Adipocyte (in vitro differentiated cells): ENCODE results near the gene TFEB.

Experiments
- DNase-seq: peaks from one replicate; pipeline ENCODE4 v3.0.0-alpha.2; 2015; ENCODE audit warnings: low read depth
- H3K27me3 ChIP-seq: replicated peaks from 2 replicates; pipeline ENCODE4 v1.7.0; 2013; ENCODE audit warnings: mild to moderate bottlenecking, low read length, moderate library complexity; ENCODE audit not compliant: control insufficient read depth, insufficient read depth
- H3K36me3 ChIP-seq: 2 replicates; pipeline ENCODE4 v1.7.0; 2013; ENCODE audit warnings: low read length, mild to moderate bottlenecking, moderate library complexity; ENCODE audit not compliant: control insufficient read depth, insufficient read depth, severe bottlenecking
- H3K4me1 ChIP-seq: 2 replicates; pipeline ENCODE4 v1.7.0; 2013; ENCODE audit warnings: mild to moderate bottlenecking, low read length, moderate library complexity; ENCODE audit not compliant: control insufficient read depth, insufficient read depth
- H3K4me3 ChIP-seq: 2 replicates; pipeline ENCODE4 v1.7.0; 2013; ENCODE audit warnings: mild to moderate bottlenecking, low read length, moderate library complexity
- H3K9ac ChIP-seq: 2 replicates; pipeline ENCODE4 v1.7.0; 2013; ENCODE audit warnings: mild to moderate bottlenecking, low read length, moderate library complexity
- H3K9me3 ChIP-seq: 2 replicates; pipeline ENCODE4 v1.7.0; 2013; ENCODE audit warnings: mild to moderate bottlenecking, low read length, moderate library complexity; ENCODE audit not compliant: control insufficient read depth

Gene TFEB

DNA sequence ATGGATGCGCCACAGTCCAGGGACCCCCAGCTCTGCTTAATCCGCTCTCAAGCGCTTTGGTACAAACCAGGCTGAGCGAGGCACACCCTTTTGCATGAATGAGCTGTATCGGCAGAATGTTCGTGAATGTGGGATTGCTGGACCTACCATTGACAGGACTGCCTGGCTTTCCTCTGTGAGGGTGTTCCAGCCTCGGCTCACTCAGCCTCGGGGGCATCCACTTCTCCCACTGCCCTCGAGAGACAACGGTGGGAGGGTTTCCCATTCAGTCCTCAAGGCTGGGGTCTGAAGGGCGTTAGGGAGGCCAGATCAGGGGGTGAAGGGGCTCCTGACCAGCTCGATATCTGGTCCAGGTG lies 79.8 kb downstream of the TFEB start:
- no peak overlapping the region for H3K9ac ChIP-seq
- no peaks in the 10 kb centered on the region for H3K9me3 ChIP-seq
- H3K27me3 ChIP-seq, result peaks cover 57% of the 10 kb centered on the region
- DNase-seq, result no peak
- H3K36me3 ChIP-seq, result no peaks in the 10 kb centered on the region
- H3K4me3 ChIP-seq, result no peak overlapping the region
- H3K4me1 ChIP-seq, result no peaks in the 10 kb centered on the region

DNA sequence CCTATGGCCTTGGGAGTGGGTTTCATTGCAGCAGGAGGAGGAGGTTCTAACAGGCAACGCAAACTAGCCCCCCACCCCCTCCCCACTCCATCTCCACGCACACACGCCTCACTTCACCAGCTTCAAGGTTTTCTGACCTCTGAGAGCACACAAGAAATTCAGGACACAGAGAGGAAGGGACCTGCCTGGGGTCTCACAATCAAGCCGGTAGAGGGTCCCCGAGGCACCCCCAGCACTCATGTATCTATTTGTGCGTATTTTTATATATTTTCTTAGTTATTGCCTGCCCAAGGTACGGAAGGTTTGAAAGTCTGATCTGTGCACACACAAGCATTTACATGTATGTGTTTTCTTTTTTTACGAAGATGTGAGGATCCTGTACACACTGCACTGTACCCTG lies 80.2 kb downstream of the TFEB start:
- no peak for DNase-seq
- Histone ChIP-seq H3K27me3 (peaks cover 54% of the 10 kb centered on the region), H3K4me1 (no peaks in the 10 kb centered on the region), H3K9ac (no peak overlapping the region), H3K4me3 (no peak overlapping the region), H3K36me3 (no peaks in the 10 kb centered on the region), H3K9me3 (no peaks in the 10 kb centered on the region)

GRCh38 chr6:41654698-41655151 lies 80.7 kb downstream of the TFEB start:
- Histone ChIP-seq H3K36me3 (no peaks in the 10 kb centered on the region), H3K27me3 (peaks cover 49% of the 10 kb centered on the region), H3K4me3 (no peak overlapping the region), H3K9me3 (no peaks in the 10 kb centered on the region), H3K4me1 (no peaks in the 10 kb centered on the region), H3K9ac (no peak overlapping the region)
- no peak for DNase-seq

GRCh38 chr6:41654151-41654697 lies 81.2 kb downstream of the TFEB start:
- Histone ChIP-seq H3K9ac (no peak overlapping the region), H3K27me3 (peaks cover 53% of the 10 kb centered on the region), H3K9me3 (no peaks in the 10 kb centered on the region), H3K4me3 (no peak overlapping the region), H3K36me3 (no peaks in the 10 kb centered on the region), H3K4me1 (no peaks in the 10 kb centered on the region)
- no peak for DNase-seq

GRCh38 chr6:41653691-41654090 lies 81.7 kb downstream of the TFEB start:
- Histone ChIP-seq H3K9me3 (no peaks in the 10 kb centered on the region), H3K4me1 (no peaks in the 10 kb centered on the region), H3K36me3 (no peaks in the 10 kb centered on the region), H3K27me3 (peaks cover 53% of the 10 kb centered on the region), H3K4me3 (no peak overlapping the region), H3K9ac (no peak overlapping the region)
- DNase-seq, result no peak

- no peak for DNase-seq
These were observed 82.3 kb downstream of the TFEB start for GRCh38 chr6:41652866-41653652.

GRCh38 chr6:41651962-41652657 lies 83.3 kb downstream of the TFEB start:
- H3K9me3 ChIP-seq, result no peaks in the 10 kb centered on the region
- no peaks in the 10 kb centered on the region for H3K36me3 ChIP-seq
- no peaks in the 10 kb centered on the region for H3K4me1 ChIP-seq
- no peak overlapping the region for H3K9ac ChIP-seq
- H3K27me3 ChIP-seq, result peaks cover 46% of the 10 kb centered on the region
- no peak for DNase-seq
- no peak overlapping the region for H3K4me3 ChIP-seq

More at GRCh38 chr6:41652866-41653652, 82.3 kb downstream of the TFEB start:
- Histone ChIP-seq H3K9me3 (no peaks in the 10 kb centered on the region), H3K4me1 (no peaks in the 10 kb centered on the region), H3K9ac (no peak overlapping the region), H3K4me3 (no peak overlapping the region), H3K36me3 (no peaks in the 10 kb centered on the region), H3K27me3 (peaks cover 54% of the 10 kb centered on the region)

GRCh38 chr6:41651246-41651961 lies 84.0 kb downstream of the TFEB start:
- no peak for DNase-seq
- H3K9ac ChIP-seq, result no peak overlapping the region
- H3K4me1 ChIP-seq, result no peaks in the 10 kb centered on the region
- H3K36me3 ChIP-seq, result no peaks in the 10 kb centered on the region
- H3K9me3 ChIP-seq, result no peaks in the 10 kb centered on the region
- H3K27me3 ChIP-seq, result peaks cover 47% of the 10 kb centered on the region
- no peak overlapping the region for H3K4me3 ChIP-seq

DNA sequence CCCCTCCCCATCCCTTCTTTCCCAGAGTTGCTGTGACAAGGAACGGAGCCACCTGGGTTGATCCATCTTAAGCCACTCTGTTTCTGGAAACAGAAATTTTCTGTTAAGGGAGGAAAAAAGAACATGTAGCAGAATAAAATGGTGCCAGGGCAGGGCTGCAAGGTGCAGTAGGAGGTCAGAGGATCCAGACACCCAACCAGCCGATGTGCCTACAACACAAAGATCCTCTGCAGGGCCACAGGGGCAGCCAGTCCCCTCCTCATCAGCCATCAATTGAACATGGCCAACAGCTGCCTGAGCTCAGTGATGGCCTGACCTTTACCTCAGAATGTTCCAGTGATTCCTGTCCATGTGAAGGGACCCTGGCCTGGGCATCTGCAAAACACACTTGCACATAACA lies 85.3 kb downstream of the TFEB start:
- Histone ChIP-seq H3K9me3 (no peaks in the 10 kb centered on the region), H3K4me1 (no peaks in the 10 kb centered on the region), H3K9ac (no peak overlapping the region), H3K27me3 (peaks cover 46% of the 10 kb centered on the region), H3K4me3 (no peak overlapping the region), H3K36me3 (no peaks in the 10 kb centered on the region)
- DNase-seq, result no peak

GRCh38 chr6:41649596-41649995 lies 85.8 kb downstream of the TFEB start:
- H3K9me3 ChIP-seq, result no peaks in the 10 kb centered on the region
- no peak for DNase-seq
- peaks cover 47% of the 10 kb centered on the region for H3K27me3 ChIP-seq
- H3K36me3 ChIP-seq, result no peaks in the 10 kb centered on the region
- H3K4me1 ChIP-seq, result no peaks in the 10 kb centered on the region
- H3K4me3 ChIP-seq, result no peak overlapping the region
- H3K9ac ChIP-seq, result no peak overlapping the region

GRCh38 chr6:41648921-41649320 lies 86.5 kb downstream of the TFEB start:
- Histone ChIP-seq H3K9me3 (no peaks in the 10 kb centered on the region), H3K4me1 (no peaks in the 10 kb centered on the region), H3K36me3 (no peaks in the 10 kb centered on the region), H3K9ac (no peak overlapping the region), H3K4me3 (no peak overlapping the region), H3K27me3 (peaks cover 44% of the 10 kb centered on the region)
- DNase-seq, result no peak
